ENCODE data around the gene EGLN3.

The EGLN3 gene

GRCh38 chr14:33906968-33907367 is 43.9 kb downstream of the EGLN3 start:
- H3K36me3 ChIP-seq (ENCODE audit: control insufficient read depth in 2 of 2, insufficient read depth in 1 of 2, low read length in 2 of 2), result no peaks in the 10 kb centered on the region
- no peak overlapping the region for H3K4me3 ChIP-seq (ENCODE audit: low read depth, low read length)
- H3K4me1 ChIP-seq (ENCODE audit: control insufficient read depth, insufficient read depth, low read length), result no peaks in the 10 kb centered on the region
- no peak for TF ChIP-seq ZNF513 (tag by site-specific recombination; IDR thresholded peaks at IDR 0.05)
- TF ChIP-seq KLF7 (tag by site-specific recombination; IDR thresholded peaks at IDR 0.05; ENCODE audit: borderline replicate concordance), result no peak
- TF ChIP-seq ZNF514 (tag by site-specific recombination; IDR thresholded peaks at IDR 0.05), result no peak
- no peak for TF ChIP-seq ZNF169 (tag by site-specific recombination; IDR thresholded peaks at IDR 0.05)
- TF ChIP-seq ZSCAN16 (tag by site-specific recombination; IDR thresholded peaks at IDR 0.05), result no peak
- TF ChIP-seq ZNF792 (tag by site-specific recombination; IDR thresholded peaks at IDR 0.05), result no peak
- no peak for TF ChIP-seq ZNF37A (tag by site-specific recombination; IDR thresholded peaks at IDR 0.05)
- TF ChIP-seq ZNF148 (tag by site-specific recombination; IDR thresholded peaks at IDR 0.05; ENCODE audit: borderline replicate concordance), result no peak
- POLR2A ChIA-PET, result no interaction called here
- CTCF ChIA-PET, result interaction anchor here (0.7 kb wide), 1 partner anchor 58 kb away, joined by 5 read pairs; no protein-coding TSS in a partner anchor
- H3K27ac ChIP-seq (ENCODE audit: extremely low read depth, low read depth, low read length), result no peak overlapping the region
- H3K9me3 ChIP-seq (ENCODE audit: control insufficient read depth, insufficient read depth, low read depth, low read length), result no peaks in the 10 kb centered on the region

- Histone ChIP-seq H3K36me3 (ENCODE audit: control insufficient read depth in 2 of 2, insufficient read depth in 1 of 2, low read length in 2 of 2) (no peaks in the 10 kb centered on the region), H3K4me3 (ENCODE audit: low read depth, low read length) (no peak overlapping the region), H3K4me1 (ENCODE audit: control insufficient read depth, insufficient read depth, low read length) (no peaks in the 10 kb centered on the region), H3K9me3 (ENCODE audit: control insufficient read depth, insufficient read depth, low read depth, low read length) (no peaks in the 10 kb centered on the region), H3K27ac (ENCODE audit: extremely low read depth, low read depth, low read length) (no peak overlapping the region)
- TF ChIP-seq ZNF174 (tag by site-specific recombination; IDR thresholded peaks at IDR 0.05), result no peak
- no peak for TF ChIP-seq ZNF610 (tag by site-specific recombination; IDR thresholded peaks at IDR 0.05; ENCODE audit: borderline replicate concordance)
- no peak for TF ChIP-seq ZNF19 (tag by site-specific recombination; IDR thresholded peaks at IDR 0.05; ENCODE audit: low read depth)
- no peak for TF ChIP-seq ZNF501 (tag by site-specific recombination; IDR thresholded peaks at IDR 0.05)
- no peak for TF ChIP-seq ZNF548 (tag by site-specific recombination; IDR thresholded peaks at IDR 0.05)
- no peak for TF ChIP-seq ZNF660 (tag by site-specific recombination; IDR thresholded peaks at IDR 0.05)
- POLR2A ChIA-PET, result no interaction called here
- CTCF ChIA-PET, result interaction anchor here (0.5 to 1.3 kb wide), 3 partner anchors 55 to 341 kb away, joined by 3 read pairs; no protein-coding TSS in a partner anchor
These were observed 46.3 kb downstream of the EGLN3 start for GRCh38 chr14:33904609-33905008.

GRCh38 chr14:33903369-33903768 is 47.5 kb downstream of the EGLN3 start:
- CTCF ChIA-PET, result no interaction called here
- no peaks in the 10 kb centered on the region for H3K36me3 ChIP-seq (ENCODE audit: control insufficient read depth in 2 of 2, insufficient read depth in 1 of 2, low read length in 2 of 2)
- no peak for TF ChIP-seq ZNF555 (tag by site-specific recombination; conservative IDR thresholded peaks at IDR 0.05)
- no peak for TF ChIP-seq ZNF600 (tag by site-specific recombination; IDR thresholded peaks at IDR 0.05)
- TF ChIP-seq ZIC2 (tag by site-specific recombination; IDR thresholded peaks at IDR 0.05), result no peak
- TF ChIP-seq PBX3 (CRISPR knock-in tag; IDR thresholded peaks at IDR 0.05), result no peak
- TF ChIP-seq ZNF624 (tag by site-specific recombination; IDR thresholded peaks at IDR 0.05), result no peak
- TF ChIP-seq ZSCAN18 (tag by site-specific recombination; IDR thresholded peaks at IDR 0.05), result no peak
- TF ChIP-seq ZNF473 (tag by site-specific recombination; IDR thresholded peaks at IDR 0.05), result no peak
- no peak for TF ChIP-seq YY1 (tag by site-specific recombination; IDR thresholded peaks at IDR 0.05)
- TF ChIP-seq ZNF175 (tag by site-specific recombination; IDR thresholded peaks at IDR 0.05), result no peak
- TF ChIP-seq ZFP41 (tag by site-specific recombination; IDR thresholded peaks at IDR 0.05; ENCODE audit: borderline replicate concordance), result no peak

More at GRCh38 chr14:33903369-33903768, 47.5 kb downstream of the EGLN3 start:
- Histone ChIP-seq H3K4me3 (ENCODE audit: low read depth, low read length) (no peak overlapping the region), H3K9me3 (ENCODE audit: control insufficient read depth, insufficient read depth, low read depth, low read length) (no peaks in the 10 kb centered on the region), H3K4me1 (ENCODE audit: control insufficient read depth, insufficient read depth, low read length) (no peaks in the 10 kb centered on the region), H3K27ac (ENCODE audit: extremely low read depth, low read depth, low read length) (no peak overlapping the region)
- POLR2A ChIA-PET, result no interaction called here

Measured in HEK293 (cell line).